HL-60 (cell line): ENCODE results near the gene DDR2.

ENCODE experiments used
- DNase-seq, 2 experiments: peaks; one replicate each; pipeline ENCODE4 v3.0.0-alpha.2; 2010 to 2020; ENCODE audit warnings: low read depth in 1 of 2, low spot score in 1 of 2
- H3K27ac ChIP-seq: fragments of 250-450 bp; sonication (Bioruptor Pico); replicated peaks from 2 replicates; pipeline ENCODE4 v1.5.1; 2020; ENCODE audit warnings: mild to moderate bottlenecking, moderate library complexity
- H3K27me3 ChIP-seq: fragments of 250-450 bp; sonication (Bioruptor Pico); 2 replicates; pipeline ENCODE4 v1.5.1; 2021; ENCODE audit warnings: mild to moderate bottlenecking, moderate library complexity; ENCODE audit not compliant: insufficient read depth, poor library complexity, severe bottlenecking
- H3K4me3 ChIP-seq: replicated peaks from 2 replicates; pipeline ENCODE4 v1.5.1; 2011; ENCODE audit warnings: mild to moderate bottlenecking, control low read depth, low read length; ENCODE audit not compliant: insufficient read depth
- CTCF ChIP-seq: IDR thresholded peaks from one replicate; pipeline ENCODE4 v1.5.1; 2011; ENCODE audit warnings: low read length, control low read depth, inconsistent platforms; ENCODE audit not compliant: insufficient read depth
- GABPA ChIP-seq: IDR thresholded peaks from 2 replicates; pipeline ENCODE4 v1.6.1; 2012; ENCODE audit warnings: low read depth
- POLR2AphosphoS5 ChIP-seq: IDR thresholded peaks from 2 replicates; pipeline ENCODE4 v1.6.1; 2012; ENCODE audit warnings: low read depth
- REST ChIP-seq: IDR thresholded peaks from 2 replicates; pipeline ENCODE4 v1.6.1; 2012; ENCODE audit warnings: low read depth; ENCODE audit not compliant: insufficient replicate concordance
- SPI1 ChIP-seq: IDR thresholded peaks from 2 replicates; pipeline ENCODE4 v1.6.1; 2012; ENCODE audit warnings: low read depth, mild to moderate bottlenecking, borderline replicate concordance

DDR2 gene

GRCh38 chr1:162721471-162721870 is 89.2 kb downstream of the DDR2 start:
- Histone ChIP-seq H3K27me3 (no peaks in the 10 kb centered on the region), H3K4me3 (no peak overlapping the region), H3K27ac (no peak overlapping the region)
- no peak for TF ChIP-seq GABPA
- no peak for TF ChIP-seq REST
- TF ChIP-seq POLR2AphosphoS5: no peak
- TF ChIP-seq SPI1: no peak
- TF ChIP-seq CTCF: no peak
- no peak for DNase-seq

DNA sequence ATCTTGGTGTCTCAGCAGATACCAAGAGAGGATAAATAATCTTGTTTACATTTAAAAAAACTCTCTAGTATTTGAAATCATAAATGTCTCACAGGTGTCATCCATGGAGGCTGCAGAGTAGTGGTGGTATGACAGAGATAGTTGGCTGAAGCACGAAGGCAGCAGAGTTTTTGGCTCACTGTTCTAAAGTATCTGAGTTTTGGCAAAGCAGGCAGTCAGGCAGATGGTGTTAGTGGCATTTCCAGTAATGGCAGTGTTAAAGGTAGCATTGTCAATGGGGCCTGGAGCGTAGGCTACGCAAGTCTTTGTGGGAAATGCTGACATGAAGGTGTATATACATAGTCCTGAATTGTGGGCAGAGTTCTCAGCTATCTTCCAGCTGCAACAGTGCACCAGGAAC is 89.8 kb downstream of the DDR2 start:
- TF ChIP-seq SPI1: no peak
- TF ChIP-seq CTCF: no peak
- TF ChIP-seq REST: no peak
- TF ChIP-seq POLR2AphosphoS5: no peak
- no peak for TF ChIP-seq GABPA
- H3K27me3 ChIP-seq: no peaks in the 10 kb centered on the region
- no peak overlapping the region for H3K27ac ChIP-seq
- no peak for DNase-seq
- no peak overlapping the region for H3K4me3 ChIP-seq

- Histone ChIP-seq H3K27me3 (no peaks in the 10 kb centered on the region), H3K27ac (no peak overlapping the region), H3K4me3 (no peak overlapping the region)
- TF ChIP-seq POLR2AphosphoS5: no peak
- no peak for TF ChIP-seq CTCF
- no peak for DNase-seq
These were observed 92.4 kb downstream of the DDR2 start for GRCh38 chr1:162724583-162725120.

GRCh38 chr1:162725301-162725837 is 93.1 kb downstream of the DDR2 start:
- TF ChIP-seq SPI1 (no peak), REST (no peak), GABPA (no peak), CTCF (no peak), POLR2AphosphoS5 (no peak)
- no peak for DNase-seq
- Histone ChIP-seq H3K27ac (no peak overlapping the region), H3K4me3 (no peak overlapping the region), H3K27me3 (no peaks in the 10 kb centered on the region)
